Placental epithelial cell (primary cell): ENCODE results near the gene MT1G. TPM values are rescaled to one million over a fixed set of nuclear protein-coding genes. Genes with fewer than 3 reads are reported as not detected.

ENCODE experiments used
- total RNA-seq: library from RNA; depleted of rRNA; stranded (reverse); fragments of >200 nt; gene quantifications from 2 replicates; pipeline ENCODE4 v1.2.3, GENCODE V29; 2012

The MT1G gene
- total RNA-seq: not detected in 2 replicates

DNA sequence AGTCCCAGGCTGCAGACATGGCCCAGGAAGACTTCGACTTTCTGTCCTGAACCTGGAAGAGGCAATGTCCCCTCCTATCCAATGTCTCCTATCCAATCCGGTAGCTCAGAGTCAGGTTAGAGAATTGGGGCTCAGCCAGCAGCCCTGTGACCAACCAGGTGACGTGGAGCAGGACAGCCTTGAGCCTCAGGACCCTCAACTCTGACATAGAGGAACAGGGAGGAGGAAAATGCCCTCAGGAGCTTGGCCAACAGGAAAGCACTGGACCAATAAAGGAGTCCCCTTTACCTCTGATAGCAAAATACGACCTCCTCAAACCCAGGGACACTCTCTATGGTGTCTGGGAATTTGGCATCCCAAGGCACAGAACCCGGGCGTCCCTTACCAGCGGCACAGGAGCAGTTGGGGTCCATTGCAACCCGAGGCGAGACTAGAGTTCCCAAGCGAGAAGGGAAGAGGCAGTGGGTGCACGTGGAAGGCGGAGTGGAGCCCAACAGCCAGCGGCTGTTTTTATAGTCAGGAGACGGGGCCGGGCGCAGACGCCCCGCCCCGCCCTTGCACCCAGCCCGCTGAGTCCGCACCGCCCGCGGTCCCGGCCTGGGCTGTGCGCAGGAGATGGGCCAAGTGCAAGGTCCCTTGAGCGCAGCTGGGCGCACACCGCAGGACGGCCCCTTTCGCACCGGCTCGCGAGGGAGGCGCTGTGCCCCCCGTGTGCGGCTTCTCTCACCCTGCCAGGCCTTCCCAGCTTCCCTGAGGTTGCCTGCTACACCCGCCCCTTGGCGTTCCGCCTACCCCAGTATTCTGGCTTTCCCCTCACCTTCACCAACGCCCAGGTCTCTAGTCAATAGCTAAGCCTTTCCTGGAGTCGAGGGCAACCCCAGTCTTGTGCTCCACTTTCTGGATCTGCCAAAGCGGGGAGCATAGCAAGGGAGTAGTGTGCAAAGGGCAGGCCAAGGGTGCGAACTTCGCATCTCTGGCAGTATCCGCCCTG, at the start of gene MT1G:
TSS of gene MT1G (minus strand) at position 485 of the 991 bp plus-strand sequence. CDS start at position 413, 72 bp downstream.

DNA sequence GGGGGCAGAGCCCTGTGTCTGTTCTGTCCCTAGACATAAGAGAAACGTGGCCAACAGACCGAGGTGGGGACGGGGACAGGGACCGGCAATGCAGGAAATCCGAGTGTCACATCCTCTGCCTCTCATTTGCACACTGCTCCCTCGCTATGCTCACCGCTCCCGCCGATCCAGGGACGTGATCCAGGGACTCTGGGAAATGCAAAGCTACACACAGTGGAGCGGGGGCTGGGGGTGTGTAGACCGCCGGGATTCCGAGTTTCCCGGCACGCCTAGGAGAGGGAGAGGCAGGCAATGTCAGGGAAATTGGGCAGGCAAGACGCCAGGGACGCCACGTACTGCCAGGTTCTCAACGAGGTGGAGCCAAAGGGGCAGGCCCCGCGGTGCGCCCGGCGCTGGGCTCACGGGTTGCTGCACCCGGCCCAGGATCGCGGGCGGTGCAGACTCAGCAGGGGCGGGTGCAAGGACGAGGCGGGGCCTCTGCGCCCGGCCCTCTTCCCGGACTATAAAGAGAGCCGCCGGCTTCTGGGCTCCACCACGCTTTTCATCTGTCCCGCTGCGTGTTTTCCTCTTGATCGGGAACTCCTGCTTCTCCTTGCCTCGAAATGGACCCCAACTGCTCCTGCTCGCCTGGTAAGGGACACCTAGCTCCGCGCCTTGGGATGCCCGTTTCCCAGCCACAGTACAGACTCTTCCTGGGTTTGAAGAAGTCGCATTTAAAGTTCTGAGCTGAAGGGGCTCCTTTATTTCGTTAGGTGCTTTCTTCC, 14.3 kb upstream of the MT1G start, which contains the start of gene MT1X:
TSS of gene MT1X (plus strand) at position 532 of the 764 bp plus-strand sequence. CDS start at position 603, 71 bp downstream.

DNA sequence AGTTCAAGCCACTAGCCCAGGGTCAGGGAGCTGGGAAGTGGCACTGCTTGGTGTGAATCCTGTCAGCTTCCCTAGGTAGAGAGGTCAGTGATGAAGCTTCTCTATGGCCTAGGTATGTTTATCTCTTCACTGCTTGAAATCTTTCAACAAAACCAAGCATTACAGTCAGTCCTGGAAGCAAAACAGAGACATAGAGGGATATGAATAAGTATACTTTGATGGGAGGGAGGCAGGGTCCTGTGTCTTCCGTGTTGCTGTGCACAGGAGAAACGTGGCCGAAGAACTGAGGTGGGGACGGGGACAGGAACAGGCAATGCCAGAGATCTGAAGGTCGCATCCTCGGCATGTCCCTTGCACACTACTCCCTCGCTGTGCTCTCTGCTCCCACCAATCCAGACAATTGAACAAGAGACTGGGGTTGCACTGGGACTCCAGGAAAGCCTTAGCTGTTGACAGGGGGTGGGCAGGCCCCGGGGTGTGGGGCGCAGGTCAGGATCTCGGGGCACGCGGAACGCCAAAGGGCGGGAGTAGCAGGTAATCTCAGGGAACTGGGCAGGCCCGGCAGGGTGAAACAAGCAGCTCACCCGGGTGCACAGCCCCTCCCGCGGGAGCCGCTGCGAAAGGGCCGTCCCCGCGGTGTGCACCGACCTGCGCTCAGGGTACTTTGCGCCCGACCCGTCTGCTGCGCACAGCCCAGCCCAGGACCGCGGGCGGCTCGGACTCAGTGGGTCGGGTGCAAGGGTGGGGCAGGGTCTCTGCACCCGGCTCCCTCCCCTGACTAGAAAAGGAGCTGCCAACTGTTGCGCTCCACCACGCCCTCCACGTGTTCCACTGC, 1.4 kb upstream of the MT1G start, which contains the start of gene MT1H:
TSS of gene MT1H (plus strand) at position 810 of the 835 bp plus-strand sequence. CDS start 71 bp downstream, outside the sequence.

DNA sequence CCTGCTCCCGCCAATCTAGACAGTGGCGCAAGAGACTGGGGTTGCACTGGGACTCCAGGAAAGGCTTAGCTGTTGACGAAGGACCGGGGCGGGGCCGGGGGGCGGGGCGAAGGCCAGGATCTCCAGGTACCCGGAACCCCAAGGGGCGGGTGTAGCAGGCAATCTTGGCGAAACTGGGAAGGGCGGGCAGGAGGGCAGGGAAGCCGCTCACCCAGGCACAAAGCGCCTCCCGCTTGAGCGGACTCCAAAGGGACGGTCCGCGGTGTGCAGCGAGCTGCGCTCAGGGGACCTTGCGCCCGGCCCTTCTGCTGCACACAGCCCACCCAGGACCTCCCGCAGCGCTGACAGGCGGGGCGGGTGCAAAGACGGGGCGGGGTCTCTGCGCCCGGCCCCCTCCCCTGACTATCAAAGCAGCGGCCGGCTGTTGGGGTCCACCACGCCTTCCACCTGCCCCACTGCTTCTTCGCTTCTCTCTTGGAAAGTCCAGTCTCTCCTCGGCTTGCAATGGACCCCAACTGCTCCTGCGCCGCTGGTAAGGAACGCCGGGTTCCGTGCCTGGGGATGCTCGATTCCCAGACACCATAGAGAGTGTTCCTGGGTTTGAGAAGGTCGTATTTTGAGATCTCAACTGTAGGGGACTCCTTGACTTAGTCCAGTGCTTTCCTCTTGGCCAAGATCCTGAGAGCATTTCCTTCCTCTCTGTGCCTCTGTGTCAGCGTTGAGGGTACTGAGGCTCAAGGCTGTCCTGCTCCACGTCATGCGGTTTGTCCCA, 10.1 kb downstream of the MT1G start, which contains the start of gene MT1F:
TSS of gene MT1F (plus strand) at position 405 of the 772 bp plus-strand sequence. CDS start at position 505, 100 bp downstream.

DNA sequence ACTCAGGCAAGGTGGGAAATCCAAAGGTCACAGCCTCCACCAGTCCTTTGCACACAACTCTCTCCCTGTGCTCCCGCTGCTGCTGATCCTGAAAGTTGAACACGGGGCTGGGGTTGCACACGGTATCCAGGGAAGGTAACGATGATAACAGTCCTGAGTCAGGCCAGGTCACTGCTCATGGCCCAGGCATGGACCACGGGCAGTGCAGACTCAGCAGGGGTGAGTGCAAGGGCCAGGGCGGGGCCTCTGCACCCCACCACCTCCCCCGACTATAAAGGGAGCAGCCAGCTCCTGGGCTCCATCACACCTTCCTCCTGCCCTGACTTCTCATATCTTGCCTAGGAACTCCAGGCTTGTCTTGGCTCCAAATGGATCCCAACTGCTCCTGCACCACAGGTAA, 16.3 kb downstream of the MT1G start, which contains the start of gene MT1B:
TSS of gene MT1B (plus strand) at position 301 of the 400 bp plus-strand sequence. CDS start at position 369, 68 bp downstream.

DNA sequence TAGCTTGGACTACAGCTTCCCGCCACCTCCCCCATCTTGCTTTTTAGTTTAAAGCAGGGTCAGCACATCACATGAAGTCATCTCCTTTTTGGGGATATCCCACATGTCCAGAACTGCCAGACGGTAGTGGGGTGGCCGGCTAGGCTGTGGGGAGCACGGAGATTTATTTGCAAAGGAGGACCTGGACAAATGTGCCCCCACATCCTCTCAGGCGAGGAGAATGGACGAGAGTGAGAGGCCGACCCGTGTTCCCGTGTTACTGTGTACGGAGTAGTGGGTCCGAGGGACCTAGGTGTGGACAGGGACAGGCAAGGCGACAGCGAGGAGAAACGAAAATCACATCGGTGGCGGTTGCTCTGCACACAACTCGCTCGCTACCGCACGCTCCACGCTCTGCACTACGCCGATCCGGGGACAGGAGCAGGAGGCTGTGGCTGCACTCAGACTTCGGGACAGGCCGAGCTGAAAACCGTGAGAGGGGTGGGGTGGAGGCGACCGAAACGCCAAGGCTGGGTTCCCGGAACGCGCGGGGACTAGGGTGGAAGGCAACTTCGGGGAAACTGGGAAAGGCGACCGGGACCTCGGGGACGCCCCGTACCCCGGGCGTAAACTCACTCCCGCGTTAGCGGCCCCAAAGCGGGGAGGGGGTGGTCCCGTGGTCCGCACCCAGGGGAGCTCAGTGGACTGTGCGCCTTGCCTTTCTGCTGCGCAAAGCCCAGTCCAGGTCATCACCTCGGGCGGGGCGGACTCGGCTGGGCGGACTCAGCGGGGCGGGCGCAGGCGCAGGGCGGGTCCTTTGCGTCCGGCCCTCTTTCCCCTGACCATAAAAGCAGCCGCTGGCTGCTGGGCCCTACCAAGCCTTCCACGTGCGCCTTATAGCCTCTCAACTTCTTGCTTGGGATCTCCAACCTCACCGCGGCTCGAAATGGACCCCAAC, 29.8 kb downstream of the MT1G start, which contains the start of gene MT1A:
TSS of gene MT1A (plus strand) at position 853 of the 937 bp plus-strand sequence. CDS start at position 926, 73 bp downstream.

DNA sequence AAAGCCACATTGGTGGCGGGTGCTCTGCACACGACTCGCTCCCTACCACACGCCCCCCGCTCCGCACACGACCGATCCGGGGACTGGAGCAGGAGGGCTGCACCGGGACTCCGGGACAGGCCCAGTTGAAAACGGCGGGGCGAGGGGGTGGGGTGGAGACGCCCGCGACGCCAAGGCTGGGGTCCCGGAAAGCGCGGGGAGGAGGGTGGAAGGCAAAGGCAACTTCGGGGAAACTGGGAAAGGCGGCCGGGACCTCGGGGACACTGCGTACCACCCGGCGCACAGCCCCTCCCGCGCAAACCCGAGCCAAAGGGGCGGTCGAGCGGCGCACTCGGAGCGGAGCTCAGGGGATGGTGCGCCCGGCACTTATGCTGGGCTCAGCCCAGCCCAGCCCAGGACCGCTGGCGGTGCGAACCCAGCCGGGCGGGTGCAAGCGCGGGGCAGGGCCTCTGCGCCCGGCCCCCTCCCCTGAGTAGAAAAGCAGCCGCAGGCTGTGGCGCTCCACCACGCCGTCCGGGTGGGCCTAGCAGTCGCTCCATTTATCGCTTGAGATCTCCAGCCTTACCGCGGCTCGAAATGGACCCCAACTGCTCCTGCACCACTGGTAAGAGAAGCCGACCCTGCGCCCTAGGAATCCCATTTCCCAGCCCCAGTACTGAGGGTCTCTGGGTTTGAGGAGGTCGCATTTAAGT, 35.6 kb downstream of the MT1G start, which contains the start of gene MT1M:
TSS of gene MT1M (plus strand) at position 504 of the 692 bp plus-strand sequence. CDS start at position 577, 73 bp downstream.

DNA sequence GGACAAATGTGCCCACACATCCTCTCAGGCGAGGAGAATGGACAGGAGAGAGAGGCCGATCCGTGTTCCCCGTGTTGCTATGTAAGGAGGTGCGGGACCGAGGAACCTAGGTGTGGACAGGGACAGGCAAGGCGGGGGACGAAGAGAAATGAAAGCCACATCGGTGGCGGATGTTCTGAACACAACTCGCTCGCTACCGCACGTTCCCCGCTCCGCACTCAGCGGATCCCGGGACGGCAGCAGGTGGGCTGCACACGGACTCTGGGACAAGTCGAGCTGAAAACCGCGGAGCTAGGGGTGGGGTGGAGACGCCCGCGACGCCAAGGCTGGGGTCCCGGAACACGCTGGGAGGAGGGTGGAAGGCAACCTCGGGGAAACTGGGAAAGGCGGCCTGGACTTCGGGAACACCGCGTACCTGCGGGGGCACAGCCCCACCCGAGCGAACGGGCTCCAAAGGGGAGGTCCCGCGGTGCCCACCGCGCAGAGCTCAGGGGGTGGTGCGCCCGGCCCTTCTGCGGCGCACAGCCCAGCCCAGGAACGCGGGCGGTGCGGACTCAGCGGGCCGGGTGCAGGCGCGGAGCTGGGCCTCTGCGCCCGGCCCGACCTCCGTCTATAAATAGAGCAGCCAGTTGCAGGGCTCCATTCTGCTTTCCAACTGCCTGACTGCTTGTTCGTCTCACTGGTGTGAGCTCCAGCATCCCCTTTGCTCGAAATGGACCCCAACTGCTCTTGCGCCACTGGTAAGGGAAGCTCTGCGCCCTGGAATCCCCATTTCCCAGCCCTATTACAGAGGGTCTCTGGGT, 42.5 kb downstream of the MT1G start, which contains the start of gene MT1E:
TSS of gene MT1E (plus strand) at position 642 of the 803 bp plus-strand sequence. CDS start at position 713, 71 bp downstream.

Other genes starting within 250 kb of the MT1G start
- gene AMFR, start 242.5 kb downstream of the MT1G start, total RNA-seq: 212 and 216 TPM in 2 replicates
- 41.6 and 67.2 TPM in 2 replicates for gene NUDT21, start 216.7 kb downstream of the MT1G start, total RNA-seq
- gene OGFOD1, start 216.5 kb downstream of the MT1G start, total RNA-seq: 33.4 and 109 TPM in 2 replicates
- gene BBS2, start 148.0 kb downstream of the MT1G start, total RNA-seq: 42.6 and 61.2 TPM in 2 replicates
- not detected in 2 replicates for gene MT4, start 103.0 kb downstream of the MT1G start, total RNA-seq
- gene MT3, start 78.5 kb downstream of the MT1G start, total RNA-seq: not detected in 2 replicates
- 3.1 and 6.9 TPM in 2 replicates for gene MT2A, start 59.5 kb downstream of the MT1G start, total RNA-seq
- gene MT1E, start 42.3 kb downstream of the MT1G start, total RNA-seq: 52.9 and 91.5 TPM in 2 replicates
- gene MT1M, start 35.4 kb downstream of the MT1G start, total RNA-seq: 0.22 and 0.79 TPM in 2 replicates
- gene MT1A, start 29.4 kb downstream of the MT1G start, total RNA-seq: not detected in 2 replicates
- gene MT1B, start 16.2 kb downstream of the MT1G start, total RNA-seq: not detected in 2 replicates
- gene MT1F, start 10.1 kb downstream of the MT1G start, total RNA-seq: 9.1 and 14.5 TPM in 2 replicates
- 1.5 TPM in 1 of 2 replicates, not detected in the other for gene MT1H, start 1.7 kb upstream of the MT1G start, total RNA-seq
- 36.9 and 47.0 TPM in 2 replicates for gene MT1X, start 14.4 kb upstream of the MT1G start, total RNA-seq
- 29.1 and 54.5 TPM in 2 replicates for gene NUP93, start 62.1 kb upstream of the MT1G start, total RNA-seq
- gene SLC12A3, start 197.1 kb upstream of the MT1G start, total RNA-seq: 0.22 and 1.6 TPM in 2 replicates